Fibroblast of peridontal ligament (primary cell): ENCODE results near the gene PIP5K1C.

Experiments
- DNase-seq: peaks from one replicate; pipeline ENCODE4 v3.0.0-alpha.2; 2010; ENCODE audit errors: extremely low read depth

PIP5K1C gene

DNA sequence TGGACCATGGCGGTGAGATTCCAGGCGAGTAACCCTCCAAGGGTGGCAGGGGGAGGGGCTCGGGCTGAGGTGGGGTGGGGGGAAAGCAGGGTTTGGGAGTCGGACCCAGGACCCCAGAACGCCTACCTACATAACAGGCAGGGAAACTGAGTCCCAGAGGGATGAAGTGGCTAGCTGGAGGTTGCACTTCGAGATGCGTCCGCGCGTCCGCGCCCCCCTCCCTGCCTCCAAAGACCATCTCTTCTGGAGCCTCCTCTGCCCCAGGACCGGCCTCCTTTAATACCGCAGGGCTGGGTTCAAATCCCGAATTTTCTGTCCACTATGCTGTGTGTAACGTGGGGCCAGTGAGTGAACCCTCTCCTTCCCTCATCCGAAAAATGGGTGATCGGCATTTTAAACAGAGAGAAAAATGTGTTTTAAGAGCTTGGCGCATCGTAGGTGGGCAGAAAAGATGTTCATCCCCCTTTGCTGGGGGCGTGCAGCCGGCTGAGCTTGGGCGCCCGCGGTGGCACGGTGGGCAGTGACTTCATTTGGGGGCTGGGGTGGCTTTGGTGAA is 21.7 kb upstream of the PIP5K1C start:
- no peak for DNase-seq

DNA sequence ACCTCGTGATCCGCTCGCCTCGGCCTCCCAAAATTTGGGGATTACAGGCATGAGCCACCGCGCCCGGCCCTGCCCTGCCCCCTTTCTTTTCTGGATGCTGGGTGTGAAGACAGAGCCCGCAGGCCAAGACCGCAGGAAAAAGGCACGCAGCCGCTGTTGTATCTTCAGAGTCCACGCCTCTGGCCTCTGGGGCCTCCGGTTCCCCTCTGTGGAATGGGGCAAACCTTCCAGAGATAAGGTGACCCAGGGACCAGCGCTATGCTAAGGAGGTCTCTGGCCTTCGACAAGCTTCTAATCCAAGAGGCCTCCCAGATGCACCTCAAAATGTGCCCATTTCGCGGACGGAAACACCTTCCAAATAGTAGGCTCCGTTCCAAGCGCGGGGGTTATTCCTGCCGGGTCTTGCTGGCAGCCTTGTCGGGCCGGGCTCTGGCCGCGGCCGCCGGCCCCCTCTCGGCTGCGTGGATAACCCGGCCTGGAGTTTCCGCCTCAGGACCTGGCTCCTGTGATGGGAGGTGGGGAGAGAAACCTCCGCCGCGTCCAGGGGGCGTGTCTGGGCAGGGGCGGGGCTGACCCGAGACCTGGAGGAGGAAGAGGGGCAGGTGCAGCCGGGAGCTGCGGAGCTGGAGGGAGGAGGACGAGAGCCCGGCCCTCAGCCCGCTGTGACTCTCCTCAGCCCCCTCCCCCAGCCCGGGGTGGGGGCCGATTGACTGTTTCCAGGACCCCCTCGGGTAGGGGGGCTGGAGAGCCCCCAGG is 21.0 kb upstream of the PIP5K1C start:
- peak; percentile 64 for DNase-seq

DNA sequence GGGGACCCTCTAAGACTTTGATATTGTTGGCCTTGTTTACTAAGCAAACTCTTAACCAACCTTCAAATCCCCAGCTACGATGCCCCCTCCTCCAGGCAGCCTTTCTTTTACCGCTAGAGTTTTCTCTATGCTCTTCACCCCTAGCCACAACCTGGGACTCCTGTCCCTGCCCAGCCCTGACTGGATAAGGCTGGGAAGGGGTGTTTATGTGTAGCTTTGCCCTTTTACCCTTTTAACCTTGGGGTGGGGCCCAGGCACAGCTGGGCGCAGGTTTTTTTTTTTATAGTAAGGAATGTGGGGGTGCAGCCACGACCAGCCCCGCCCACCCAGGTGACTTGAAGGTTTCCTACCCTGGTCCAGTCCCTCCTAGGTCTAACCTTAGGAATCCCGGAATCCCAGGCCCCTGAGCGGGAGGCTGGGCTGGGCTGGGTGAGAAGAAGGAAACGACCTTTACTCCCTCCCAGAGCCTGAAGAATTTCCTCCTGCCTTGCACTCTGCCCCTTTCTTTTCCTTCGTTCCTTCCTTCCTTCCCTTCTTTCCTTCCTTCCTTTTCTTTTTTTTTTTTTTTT is 20.2 kb upstream of the PIP5K1C start:
- no peak for DNase-seq

DNA sequence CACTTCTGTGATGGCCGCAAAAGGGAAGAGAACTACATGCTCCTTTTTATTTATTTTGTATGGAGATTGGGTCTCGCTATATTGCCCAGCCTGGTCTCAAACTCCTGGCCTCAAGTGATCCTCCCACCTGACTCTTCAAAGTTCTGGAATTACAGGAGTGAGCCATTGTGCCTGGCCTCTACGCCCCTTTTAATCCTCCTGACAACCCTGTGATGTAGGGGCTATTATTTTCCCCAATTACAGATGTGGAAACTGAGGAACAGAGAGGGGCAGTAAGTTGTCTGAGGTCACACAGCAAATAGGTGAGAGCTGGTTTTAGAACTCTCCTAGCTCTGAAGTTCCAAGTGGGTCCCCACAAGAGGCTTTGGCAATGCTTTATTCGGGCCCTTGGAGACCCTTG is 19.6 kb upstream of the PIP5K1C start:
- no peak for DNase-seq

DNA sequence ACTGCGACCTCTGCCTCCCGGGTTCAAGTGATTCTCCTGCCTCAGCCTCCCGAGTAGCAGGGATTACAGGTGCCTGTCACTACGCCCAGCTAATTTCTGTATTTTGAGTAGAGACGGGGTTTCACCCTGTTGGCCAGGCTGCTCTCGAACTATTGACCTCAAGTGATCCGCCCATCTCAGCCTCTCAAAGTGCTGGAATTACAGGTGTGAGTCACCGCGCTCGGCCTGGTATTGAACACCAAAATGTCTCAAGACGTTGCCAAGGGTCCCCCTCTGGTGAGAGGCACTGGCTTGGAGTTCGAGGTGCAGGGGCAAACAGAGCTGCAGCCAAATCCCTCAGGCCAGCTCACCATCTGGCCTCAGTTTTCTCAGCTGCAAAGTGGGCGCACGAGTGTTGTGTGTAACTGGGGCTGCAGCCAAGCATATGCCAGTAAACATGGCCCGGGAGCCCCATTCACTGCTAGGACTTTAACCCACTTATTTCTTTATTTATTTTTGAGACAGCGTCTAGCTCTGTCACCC is 15.9 kb upstream of the PIP5K1C start:
- DNase-seq = no peak

DNA sequence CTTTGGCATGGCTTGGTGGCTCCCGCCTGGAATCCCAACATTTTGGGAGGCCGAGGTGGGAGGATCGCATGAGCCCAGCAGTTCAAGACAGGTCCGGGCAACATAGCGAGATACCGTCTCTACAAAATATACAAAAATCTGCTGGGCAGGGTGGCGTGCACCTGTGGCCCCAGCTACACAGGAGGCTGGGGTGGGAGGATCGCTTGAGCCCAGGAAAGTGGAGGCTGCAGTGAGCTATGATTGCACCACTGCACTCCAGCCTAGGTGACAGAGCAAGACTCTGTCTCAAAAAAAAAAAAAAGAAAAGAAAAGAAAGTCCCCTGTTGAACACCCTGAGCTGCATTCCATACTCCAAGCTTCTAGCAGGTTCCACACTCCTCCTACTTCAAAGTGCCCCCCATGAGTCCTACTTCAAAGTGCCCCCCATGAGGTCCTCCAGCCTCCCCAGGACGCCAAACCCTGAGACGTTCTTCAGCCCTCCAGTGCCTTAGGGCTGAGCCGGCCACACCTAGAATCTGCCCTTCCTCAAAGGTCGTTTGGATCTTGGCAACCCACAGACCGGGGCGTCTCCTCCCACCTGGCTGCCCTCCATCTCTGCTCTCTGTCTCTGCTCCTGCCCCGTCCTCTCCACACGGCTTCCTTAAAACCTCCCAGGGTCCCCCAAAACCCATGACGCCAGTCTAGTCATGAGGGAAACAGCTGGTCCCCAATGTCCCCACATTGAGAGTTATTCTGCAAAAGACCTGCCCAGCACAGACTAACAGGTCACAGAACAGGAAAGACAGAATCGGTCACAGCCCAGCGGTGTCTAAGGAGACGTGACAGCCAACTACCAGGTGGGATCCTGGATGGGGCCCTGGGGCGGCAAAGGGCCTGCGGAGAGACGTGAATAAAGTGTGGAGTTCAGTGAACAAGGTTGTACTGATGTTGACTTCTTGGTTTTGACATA is 12.7 kb upstream of the PIP5K1C start:
- DNase-seq = no peak

DNA sequence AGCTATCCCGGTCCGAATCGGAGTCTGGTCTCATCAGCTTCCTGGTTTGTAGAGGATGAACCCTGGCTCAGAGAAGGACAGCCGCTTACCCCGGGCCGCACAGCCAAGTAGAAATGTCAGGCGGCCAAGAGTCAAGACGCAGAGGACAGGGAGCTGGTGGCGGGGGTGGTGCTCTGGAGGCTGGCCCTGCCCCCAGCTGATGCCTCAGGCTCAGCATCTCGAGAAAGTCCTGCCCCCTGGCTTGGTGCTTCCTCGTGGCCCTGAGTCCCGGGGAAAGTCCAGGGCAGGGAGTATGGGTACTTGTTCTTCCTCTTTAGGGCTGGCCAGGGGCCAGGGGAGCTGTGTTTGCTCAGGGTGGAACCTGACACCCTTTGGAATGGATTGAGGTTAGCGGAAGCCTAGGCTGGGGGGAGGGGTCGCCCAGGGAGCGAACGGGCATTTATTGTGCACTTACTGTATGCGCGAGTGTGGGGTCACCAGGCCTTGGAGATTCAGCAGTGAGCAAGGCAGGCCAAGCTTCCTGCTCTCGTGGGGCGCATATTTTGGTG is 10.1 kb upstream of the PIP5K1C start:
- DNase-seq = peak; percentile 8

DNA sequence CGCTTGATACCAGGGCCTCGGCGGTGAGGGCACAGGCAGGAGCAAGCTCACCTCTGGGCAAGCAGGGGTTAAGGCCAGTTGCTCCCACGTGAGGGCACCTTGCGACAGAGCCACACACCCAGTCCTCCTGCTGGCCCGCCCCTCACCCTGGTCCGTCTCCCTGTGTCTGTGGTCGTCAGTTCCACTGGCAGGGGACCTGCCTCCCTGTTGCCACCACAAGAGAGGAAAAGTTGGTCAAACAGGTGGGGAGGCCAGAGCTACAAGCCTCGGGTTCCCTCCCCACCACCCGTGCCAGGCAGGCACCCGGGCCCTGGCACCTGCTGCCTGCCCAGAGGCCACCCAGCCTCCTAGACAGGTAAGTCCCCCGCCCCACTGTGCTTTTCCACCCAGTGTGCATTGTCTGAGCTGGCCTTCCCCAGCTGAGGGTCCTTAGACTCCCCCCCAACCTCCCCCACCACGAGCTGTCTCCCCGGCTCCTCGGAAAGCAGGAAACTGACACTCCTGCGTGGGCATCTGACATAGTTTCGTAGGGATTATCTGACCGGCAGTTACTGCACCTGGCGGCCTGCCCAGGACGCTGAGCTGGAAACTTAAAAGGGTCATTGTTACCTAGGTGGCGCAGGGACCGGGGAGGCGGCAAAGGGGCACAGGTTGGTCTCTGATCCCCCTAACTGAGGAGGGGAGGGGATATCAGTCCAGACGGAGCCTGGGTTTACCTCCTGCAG is 8.1 kb upstream of the PIP5K1C start, which contains the start of gene TJP3:
Gene TJP3, plus strand, starts transcription at position 178 of the 725 bp plus-strand sequence. CDS start 20,049 bp downstream, outside the sequence.
- no peak for DNase-seq

DNA sequence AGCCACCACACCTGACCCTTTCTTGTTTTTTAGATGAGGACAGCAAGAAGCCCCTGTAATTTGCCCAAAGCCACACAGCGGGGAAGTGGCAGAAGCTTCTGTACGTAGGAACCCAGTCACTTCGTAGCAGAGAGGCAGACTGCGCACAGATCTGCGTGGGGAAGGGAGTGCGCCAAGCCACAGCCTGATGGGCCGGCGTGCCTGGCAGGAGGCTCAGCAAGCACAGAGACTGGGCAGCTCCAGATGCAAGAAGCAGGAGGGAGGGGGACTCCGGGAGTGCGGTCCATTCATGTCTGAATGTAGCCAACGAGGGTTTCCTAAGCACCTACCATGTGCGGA is 7.6 kb upstream of the PIP5K1C start:
- no peak for DNase-seq

DNA sequence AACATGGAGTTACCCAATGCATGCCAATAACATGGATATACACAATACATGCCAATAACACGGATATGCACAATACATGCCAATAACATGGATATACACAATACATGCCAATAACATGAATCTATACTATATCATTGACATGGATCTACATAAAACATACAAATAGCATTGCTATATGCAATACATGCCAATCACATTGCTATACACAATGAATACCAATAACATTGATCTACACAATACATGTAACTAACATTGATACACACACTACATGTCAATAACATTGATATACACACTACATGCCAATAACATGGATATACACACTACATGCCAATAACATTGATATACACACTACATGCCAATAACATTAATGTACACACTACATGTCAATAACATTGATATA is 932 bp upstream of the PIP5K1C start:
- no peak for DNase-seq

DNA sequence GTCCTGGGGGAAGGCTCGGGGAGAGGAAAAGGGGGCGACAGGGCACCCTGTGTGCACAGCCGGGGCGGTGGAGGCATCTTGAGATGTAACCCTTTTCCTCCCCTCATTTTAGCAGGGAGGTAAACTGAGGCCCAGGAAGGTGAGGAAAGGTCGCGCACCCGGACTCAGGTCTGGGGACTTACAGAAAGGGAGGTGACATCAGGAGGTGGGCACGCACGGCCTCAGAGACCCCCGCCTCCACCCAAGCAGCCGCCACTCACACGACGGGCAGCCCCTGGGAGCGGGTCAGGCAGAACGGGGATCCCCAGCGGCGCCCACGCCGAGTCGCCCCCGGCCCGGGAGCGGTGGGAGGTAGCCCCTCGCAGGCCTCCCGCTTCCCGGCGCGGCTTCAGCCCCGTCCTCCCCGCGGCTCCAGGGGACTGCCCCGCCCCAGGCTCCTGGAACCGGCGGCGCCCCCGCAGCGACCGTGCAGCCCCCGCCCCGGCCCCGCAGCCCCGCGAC is 477 bp downstream of the PIP5K1C start:
- DNase-seq = no peak

DNA sequence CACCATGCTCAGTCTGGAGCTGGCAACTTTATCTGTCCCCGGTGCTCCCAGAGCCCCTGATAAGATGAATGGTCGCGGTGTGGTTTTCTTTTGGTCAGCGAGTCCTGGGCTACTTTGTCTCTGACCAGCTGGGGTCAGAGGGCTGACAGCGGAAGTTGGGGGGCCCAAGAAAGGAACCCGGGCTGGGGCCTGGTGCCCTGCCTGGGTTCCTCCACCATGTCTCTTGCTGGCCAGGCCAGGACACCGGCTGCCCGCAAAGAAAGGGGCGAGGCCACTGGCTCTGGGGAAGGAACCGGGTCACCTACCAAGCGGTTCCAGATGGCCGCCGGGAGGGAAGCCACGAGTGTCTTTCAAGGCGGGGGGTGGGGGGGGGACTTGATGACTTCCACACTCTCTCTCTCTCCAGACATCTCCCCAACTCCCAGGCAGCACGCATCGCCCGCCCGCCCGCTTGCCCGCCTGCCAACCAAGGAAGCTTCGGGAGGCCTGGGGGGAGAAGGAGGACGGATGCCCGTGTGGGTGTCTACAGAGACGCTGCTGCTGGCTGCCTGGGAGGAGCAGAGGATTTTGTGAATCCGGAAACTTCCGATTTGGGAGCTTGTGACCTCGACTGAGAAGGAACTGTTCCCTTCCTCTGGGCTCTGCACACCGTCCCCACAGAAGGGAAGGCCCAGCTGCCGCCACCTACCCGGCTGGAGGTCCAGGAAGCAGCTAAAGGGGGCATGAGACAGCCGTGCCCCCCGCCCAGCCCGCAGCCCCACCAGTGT is 1.1 kb downstream of the PIP5K1C start:
- peak; percentile 49 for DNase-seq

DNA sequence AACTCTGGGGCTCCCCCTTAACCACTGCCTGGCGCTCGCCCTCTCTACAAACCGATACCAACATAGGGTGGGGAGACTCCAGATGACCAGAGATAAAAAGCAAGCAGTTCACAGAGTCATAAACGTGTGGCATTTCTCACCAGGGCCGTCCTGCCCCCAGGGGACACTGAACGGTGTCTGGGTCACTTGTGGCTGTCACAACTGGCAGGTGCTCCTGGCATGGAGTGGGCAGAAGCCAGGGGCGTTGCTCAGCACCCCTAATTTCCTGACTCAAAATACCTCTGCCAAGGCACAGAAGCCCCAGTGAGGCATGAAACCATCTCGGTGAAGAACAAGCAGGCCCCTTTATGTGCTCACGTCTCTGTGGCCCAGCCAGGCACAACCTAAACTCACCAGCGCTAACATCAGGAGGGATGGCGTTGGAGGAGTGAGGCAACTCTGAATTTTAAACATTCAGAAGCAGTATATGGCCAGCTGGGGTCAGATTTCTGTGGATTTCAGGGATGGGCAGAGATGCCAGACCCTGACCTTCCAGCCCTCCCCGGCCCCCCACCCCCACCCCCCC is 1.8 kb downstream of the PIP5K1C start:
- peak; percentile 21 for DNase-seq

DNA sequence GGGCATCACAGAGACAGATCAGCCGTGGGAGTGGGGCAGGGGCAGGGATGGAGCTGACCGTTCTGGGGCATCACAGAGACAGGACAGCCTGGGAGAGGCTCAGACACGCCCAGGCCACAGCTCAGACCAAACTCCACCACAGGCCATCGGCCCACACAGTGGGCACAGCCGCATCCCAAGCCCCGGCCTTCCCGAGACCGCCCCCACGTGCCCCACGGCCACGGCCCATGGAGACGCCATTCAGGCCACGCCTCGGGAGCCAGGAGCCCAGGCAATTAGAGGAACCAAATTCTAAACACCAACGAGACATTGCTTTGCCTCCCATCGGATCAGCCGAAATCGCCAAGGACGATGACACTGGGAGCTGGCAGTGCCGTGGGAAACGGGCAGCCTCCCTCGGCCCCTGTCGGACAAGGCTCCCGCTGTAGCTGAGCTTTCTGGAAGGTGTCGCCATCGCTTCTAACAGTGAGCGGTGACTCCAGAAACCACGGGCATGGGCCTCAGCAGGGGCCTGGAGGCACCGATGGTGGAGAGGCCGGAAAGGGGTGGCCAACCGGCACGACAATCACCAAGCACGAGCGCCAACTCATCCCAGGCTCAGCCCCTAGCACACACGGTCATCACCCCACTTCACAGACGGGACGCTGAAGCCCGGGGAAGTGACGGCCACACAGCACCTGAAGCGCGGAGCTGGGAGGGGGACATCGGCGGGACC is 2.4 kb downstream of the PIP5K1C start:
- no peak for DNase-seq

DNA sequence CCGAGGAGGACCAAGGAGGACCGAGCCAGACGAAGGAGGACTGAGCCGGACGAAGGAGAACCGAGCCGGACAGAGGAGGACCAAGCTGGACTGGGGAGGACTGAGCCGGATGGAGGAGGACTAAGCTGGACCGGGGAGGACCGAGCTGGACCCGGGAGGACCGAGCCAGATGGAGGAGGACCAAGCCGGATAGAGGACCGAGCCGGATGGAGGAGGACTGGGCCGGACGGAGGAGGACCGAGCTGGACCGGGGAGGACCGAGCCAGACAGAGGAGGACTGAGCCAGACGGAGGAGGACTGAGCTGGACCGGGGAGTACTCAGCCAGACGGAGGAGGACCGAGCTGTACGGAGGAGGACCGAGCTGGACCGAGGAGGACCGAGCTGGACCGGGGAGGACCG is 3.2 kb downstream of the PIP5K1C start:
- DNase-seq = no peak

DNA sequence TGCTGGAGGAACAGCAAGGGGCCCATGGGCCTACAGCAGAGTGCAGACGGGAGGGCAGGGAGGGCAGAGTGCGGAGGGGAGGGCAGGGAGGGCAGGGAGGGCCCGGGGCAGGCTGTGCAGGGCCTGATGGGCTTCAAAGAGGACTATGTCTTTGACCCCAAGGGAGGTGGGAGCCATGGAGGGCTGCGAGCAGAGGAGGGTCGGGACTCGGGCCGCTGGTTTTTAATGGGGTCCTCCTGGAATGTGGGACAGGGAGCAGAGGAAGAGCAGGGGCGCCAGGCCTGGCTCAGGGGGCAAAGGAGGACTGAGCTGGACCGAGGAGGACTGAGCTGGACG is 3.6 kb downstream of the PIP5K1C start:
- DNase-seq = no peak

DNA sequence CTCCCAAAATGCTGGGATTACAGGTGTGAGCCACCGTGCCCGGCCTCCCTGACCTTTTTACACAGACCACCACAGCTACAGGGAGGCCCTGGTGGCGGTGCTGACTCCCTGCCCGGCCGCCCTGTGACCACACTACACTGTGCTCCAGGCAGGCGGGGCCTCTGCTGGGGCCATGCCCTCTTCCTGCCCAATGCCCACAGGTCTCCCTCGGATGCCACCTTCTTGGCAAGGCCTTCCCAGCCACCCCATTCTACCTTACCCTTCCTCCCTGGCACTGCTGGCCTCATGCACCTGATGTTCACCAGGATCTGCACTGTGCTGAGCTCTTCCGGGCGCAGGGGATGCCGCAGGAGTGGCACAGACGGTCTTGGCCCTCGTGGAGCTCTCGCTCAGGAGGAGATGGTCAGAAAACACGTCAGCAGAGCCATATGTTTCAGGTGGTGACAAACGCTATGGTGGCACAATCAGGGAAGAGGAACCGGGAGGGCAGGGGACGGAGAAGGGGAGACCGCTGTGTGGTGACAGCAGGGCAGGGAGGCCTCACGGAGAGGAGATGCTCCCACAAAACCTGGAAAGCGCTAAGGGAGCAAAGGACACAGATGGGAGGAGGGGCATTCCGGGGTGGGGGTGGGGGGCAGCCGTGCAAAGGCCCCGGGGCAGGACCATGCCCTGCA is 4.1 kb downstream of the PIP5K1C start:
- DNase-seq = no peak

DNA sequence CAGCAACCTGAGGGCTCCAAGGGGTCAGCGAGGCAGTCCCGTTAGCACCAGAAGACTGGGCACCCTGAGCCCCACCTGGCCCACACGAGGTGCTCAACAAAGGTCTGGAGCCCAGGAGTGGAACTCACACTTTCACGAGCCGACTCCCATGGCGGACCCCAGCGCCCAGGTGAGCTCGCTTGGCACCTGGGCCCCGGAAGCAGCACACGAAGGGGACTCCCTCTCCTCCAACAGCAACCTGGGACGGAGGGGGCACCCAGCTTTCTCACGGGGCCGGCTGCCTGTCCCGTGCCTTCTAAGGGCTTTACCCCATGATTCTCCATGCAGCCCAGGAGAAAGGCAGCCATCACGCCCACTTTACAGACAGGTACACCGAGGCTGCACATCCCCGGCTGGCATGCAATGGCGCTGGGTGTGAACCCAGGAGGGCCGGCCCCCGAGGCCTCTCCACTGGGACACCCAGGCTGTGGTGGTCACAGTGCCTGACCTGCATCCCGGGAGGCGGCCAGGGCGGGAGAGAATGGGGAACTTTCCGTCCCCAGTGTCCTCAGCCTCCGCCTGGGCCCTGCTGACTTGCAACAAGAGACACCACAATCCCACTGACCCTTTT is 5.0 kb downstream of the PIP5K1C start:
- no peak for DNase-seq
